GM19240 (cell line): Measurements from ENCODE around the gene OR10J1.
"Not testable (repeated sequence)": the region's sequence is repeated elsewhere in the genome, so short reads cannot be mapped to it uniquely, and the experiment has no call there.

Experiments used
- DNase-seq: peaks from one replicate; pipeline ENCODE4 v3.0.0; 2011; ENCODE audit warnings: low spot score; ENCODE audit not compliant: insufficient read length

OR10J1 gene, protein sequence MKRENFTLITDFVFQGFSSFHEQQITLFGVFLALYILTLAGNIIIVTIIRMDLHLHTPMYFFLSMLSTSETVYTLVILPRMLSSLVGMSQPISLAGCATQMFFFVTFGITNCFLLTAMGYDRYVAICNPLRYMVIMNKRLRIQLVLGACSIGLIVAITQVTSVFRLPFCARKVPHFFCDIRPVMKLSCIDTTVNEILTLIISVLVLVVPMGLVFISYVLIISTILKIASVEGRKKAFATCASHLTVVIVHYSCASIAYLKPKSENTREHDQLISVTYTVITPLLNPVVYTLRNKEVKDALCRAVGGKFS

GRCh38 chr1:159439422-159439821, at the start of gene OR10J1:
TSS of gene OR10J1 (plus strand) at chr1:159439722. CDS start at chr1:159439792, 70 bp downstream.
- DNase-seq = no peak

DNA sequence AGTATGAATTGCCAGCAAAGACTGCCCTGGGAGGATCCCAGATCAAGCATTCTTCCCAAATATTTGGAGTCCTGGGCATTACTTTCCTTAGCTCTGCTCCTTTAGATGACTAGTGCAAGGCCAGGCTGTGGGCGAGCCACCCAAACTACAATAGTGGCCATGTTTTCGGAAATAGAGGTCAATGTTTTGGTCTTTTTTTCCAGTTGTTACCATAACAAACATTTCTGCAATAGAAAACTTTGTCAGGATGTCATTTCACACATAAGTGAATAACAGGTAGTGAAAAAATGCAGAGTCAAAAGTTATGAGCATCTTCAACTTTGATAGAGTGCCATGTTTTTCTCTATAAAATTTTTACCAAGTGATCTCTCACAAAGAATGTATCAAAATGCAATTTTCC, 32.7 kb upstream of the OR10J1 start:
- DNase-seq = no peak

DNA sequence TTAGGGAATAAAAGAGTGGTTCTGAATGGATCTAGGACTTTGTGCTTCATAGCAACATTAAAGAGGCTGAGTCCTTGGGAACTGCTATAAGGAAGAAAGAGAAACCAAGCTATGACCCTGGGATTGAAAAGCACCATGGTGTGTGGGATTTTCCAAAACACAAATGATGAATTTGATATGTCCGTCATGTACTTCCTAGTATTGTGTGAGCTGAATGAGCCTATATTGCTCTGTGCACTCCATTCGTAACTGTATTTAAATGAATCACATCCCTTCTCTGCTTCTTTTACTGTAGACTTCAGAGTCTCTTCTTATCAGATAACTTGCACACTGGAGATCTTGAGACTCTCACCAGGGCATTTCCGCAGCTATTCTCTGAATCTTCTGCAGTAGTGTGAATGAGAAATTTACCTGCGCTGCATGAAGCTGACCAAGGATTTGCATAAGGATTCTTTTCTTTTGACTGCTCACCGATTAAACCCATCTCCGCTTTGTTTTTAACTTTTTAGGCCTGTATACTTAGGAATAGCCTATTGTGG, 30.6 kb upstream of the OR10J1 start:
- DNase-seq = no peak

DNA sequence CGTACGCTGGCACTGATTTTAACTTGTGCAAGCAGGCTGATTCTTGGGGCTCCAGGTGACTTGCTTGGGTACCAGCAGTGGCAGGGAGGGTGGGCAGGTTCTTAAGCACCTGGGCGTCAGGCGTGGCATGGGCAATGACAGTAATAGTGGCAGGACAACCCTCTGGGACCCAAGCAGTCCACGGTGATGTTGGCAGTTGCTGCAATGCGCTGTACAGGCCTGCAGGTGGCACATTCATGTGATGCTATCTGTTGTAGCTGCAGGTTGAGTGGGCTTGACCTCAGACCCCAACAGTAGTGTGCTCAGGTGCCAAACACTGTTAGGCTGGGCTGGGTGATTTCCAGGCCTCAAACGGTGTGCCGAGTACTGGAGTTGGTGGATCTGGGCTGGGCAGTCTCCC, 17.7 kb upstream of the OR10J1 start:
- no peak for DNase-seq

- DNase-seq = no peak
Observed at GRCh38 chr1:159428536-159428935, 11.0 kb upstream of the OR10J1 start.

GRCh38 chr1:159429074-159429861, 10.3 kb upstream of the OR10J1 start:
- DNase-seq = no peak

DNA sequence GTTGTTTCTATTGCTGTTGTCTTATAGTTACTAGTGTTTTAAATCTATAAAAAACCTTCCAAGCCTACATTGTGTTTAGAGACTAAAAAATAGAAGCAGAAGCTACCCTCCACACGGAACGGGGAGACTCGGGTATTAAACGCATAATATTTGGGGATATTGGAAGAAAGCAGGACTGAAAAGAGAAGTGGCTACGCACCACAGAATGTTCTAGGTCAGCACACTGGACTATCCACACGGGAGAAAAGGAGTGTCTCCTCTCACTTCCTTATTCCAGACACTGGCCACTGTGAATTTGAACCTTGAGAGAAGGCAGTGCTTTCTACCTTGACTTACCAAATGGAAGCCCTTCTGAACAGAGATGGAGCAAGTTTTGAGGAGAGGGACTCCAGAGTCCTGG, 8.5 kb upstream of the OR10J1 start:
- no peak for DNase-seq

DNA sequence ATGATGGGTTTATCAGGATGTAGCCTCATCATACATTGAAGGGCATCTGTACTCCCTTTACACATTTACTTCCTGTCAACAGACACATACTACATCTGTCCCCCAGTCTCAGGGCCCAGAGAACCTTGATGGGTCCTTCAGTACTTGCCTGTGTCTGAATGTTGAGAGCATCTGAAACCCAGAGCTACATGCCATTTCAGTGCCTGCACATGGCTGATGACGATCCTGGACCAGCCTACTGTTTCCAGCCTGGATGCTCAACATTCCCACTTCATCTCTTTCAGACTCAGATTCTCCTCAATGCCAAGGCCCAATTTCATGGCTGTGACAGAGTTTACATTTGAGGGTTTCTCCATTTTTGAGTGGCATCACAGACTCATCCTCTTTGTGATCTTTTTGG, 7.6 kb upstream of the OR10J1 start, which contains the start of gene OR10J4:
Gene OR10J4 (plus strand): TSS at position 301 of the 400 bp plus-strand sequence.
- no peak for DNase-seq

DNA sequence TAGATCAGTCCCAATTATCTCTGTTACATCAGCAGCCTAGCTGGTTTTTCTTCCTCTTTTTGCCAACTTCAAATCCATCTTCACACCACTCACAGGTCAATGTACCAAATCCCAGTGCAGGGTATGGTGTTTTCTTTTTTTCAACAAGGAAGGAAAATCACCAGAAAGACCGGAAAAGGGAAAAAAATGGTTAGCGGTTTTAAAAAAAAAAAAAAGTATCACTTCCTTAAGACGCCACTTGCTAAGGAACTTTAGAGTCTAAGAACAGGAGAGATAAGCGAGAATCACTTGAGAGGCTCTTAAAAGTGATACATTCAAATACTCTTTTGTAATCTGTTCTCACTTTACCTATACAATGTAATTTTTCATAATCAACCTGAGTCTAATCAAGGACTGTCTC, 3.1 kb upstream of the OR10J1 start:
- DNase-seq = no peak

- DNase-seq = no peak
Observed at GRCh38 chr1:159441360-159441759, 1.8 kb downstream of the OR10J1 start.

GRCh38 chr1:159442428-159442827, 2.9 kb downstream of the OR10J1 start:
- no peak for DNase-seq

GRCh38 chr1:159443066-159443750, 3.7 kb downstream of the OR10J1 start:
- no peak for DNase-seq

GRCh38 chr1:159444511-159444910, 5.0 kb downstream of the OR10J1 start:
- no peak for DNase-seq

GRCh38 chr1:159448181-159448580, 8.7 kb downstream of the OR10J1 start:
- no peak for DNase-seq

- DNase-seq = not testable (repeated sequence)
Observed at GRCh38 chr1:159449605-159450004, 10.1 kb downstream of the OR10J1 start.

DNA sequence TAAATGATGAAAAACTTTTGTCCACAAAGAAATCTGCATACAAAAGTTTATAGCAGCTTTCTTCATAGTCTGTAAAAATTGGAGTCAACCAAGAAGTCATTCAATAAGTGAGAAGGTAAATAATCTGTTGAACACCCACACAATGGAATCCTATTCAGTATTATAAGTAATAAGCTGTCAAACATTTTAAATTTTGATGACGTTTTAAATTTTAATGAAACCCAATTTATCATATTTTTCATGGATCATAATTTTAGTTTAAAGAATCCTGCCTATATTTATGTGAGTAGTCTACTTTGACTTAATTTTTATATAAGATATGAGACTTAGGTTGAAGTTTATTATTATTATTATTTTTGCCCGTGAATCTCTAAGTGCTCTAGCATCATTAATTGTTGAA, 20.0 kb downstream of the OR10J1 start:
- DNase-seq = no peak

DNA sequence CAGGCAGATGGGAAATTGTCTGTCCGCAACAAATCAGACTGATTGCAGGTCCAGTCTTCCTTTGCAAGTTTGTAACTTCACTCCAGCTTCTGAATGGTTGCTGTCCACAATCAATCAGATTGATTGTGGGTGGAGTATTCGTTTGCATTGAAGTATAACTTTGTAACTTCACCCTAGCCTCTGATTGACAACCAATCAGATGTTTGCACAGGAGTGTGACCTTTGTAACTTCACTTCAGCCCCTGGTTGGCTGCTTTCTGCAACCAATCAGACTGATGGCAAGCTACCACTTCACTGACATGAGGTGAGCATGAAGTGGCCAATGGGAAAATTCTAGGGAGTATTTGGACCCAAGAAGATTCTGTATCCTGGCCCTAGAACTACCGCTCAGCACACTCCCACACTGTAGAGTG, 25.7 kb downstream of the OR10J1 start:
- no peak for DNase-seq

DNA sequence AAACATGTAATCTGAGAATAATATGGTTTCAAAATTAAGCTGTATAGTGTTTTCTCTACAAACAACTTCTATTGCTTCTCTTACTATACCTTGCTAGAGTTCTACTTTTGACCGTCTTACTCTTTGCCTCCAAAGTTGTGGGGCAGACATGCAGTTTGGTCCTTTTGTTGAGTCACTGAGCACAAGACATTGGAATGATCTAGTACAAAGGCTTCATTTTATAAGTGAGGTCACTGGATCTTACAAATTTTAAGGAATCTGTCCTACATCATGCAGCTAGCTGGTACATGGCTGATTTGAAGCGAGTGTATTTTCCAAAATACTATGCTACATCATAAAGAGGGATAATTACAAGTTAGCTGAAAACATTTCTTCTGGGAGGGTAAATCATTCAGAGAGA, 28.8 kb downstream of the OR10J1 start:
- no peak for DNase-seq

DNA sequence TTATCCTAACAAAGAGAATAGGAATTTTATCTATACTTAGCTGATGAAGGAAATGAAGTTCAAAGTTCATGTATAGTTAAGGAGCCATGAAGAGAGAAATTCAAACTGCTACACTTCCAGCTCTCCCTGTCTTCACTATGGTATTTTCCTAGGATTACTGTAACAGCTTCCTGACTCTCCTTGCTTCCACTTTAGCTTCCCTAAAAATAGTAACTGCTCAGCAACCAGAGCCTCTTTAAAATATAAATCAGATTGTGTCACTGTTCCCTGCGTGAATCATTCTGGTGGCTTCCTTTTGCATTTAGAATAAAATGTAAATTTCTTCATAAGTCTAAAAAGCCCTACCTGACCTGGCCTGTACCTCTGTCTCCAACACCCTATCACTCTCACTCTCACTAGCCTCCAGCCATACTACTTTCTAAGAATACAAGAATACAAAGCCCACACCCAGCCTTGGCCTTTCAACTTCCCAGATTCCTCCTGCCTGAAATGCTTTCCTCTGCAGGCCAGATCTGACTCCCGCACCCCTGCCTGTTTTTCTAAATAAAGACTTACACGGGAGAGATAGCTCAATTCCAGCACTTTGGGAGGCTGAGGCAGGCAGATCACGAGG, 30.5 kb downstream of the OR10J1 start:
- DNase-seq = no peak

- DNase-seq = no peak
Observed at GRCh38 chr1:159473335-159473734, 33.8 kb downstream of the OR10J1 start.

GRCh38 chr1:159474926-159475325, 35.4 kb downstream of the OR10J1 start:
- DNase-seq = no peak
